Mononuclear cell (primary cell): ENCODE results near the gene GLT1D1. TPM values are rescaled to one million over a fixed set of nuclear protein-coding genes. Genes with fewer than 3 reads are reported as not detected.

ENCODE experiments used
- H3K27me3 ChIP-seq: 2 replicates; pipeline ENCODE4 v1.6.0; 2011; ENCODE audit warnings: low read length, control low read depth; ENCODE audit not compliant: insufficient read depth
- H3K4me1 ChIP-seq: 2 replicates; pipeline ENCODE4 v1.5.1; 2011; ENCODE audit warnings: mild to moderate bottlenecking, low read length, control low read depth; ENCODE audit not compliant: insufficient read depth
- H3K4me3 ChIP-seq: 2 replicates; pipeline ENCODE4 v1.5.1; 2011; ENCODE audit warnings: mild to moderate bottlenecking, low read length, moderate library complexity
- H3K9me3 ChIP-seq: 2 replicates; pipeline ENCODE4 v1.5.1; 2011; ENCODE audit warnings: low read depth, mild to moderate bottlenecking, control low read depth, low read length
- total RNA-seq: library from RNA; depleted of rRNA; stranded (reverse); fragments of >200 nt; gene quantifications from one replicate; pipeline ENCODE4 v1.2.3, GENCODE V29; 2012

The GLT1D1 gene
- total RNA-seq, 1 donor, result 9.8 TPM

GRCh38 chr12:128970941-128971340, 117.7 kb downstream of the GLT1D1 start:
- Histone ChIP-seq H3K9me3 (no peaks in the 10 kb centered on the region), H3K4me3 (no peak overlapping the region), H3K4me1 (no peaks in the 10 kb centered on the region), H3K27me3 (peaks cover 2% of the 10 kb centered on the region)

DNA sequence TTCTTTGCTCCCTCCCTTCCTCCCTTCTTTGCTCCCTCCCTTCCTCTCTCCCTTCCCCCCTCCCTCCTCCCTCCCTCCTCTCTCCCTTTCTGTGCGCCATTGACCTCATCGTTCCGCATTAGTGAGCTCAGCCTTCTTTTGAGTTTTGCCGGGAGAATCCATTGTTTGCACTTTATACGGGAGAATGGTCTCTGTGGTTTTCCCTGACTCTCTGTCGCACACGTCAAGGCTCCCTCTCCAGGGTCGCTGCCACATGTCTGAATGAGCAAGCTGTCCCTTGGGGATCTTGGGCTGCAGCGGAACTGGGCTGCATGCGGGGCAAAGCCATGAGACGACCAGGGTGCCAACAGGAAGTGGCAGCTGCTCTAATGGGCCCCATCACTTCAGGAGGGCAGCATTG, 118.5 kb downstream of the GLT1D1 start:
- Histone ChIP-seq H3K4me3 (no peak overlapping the region), H3K27me3 (peaks cover 2% of the 10 kb centered on the region), H3K9me3 (no peaks in the 10 kb centered on the region)

DNA sequence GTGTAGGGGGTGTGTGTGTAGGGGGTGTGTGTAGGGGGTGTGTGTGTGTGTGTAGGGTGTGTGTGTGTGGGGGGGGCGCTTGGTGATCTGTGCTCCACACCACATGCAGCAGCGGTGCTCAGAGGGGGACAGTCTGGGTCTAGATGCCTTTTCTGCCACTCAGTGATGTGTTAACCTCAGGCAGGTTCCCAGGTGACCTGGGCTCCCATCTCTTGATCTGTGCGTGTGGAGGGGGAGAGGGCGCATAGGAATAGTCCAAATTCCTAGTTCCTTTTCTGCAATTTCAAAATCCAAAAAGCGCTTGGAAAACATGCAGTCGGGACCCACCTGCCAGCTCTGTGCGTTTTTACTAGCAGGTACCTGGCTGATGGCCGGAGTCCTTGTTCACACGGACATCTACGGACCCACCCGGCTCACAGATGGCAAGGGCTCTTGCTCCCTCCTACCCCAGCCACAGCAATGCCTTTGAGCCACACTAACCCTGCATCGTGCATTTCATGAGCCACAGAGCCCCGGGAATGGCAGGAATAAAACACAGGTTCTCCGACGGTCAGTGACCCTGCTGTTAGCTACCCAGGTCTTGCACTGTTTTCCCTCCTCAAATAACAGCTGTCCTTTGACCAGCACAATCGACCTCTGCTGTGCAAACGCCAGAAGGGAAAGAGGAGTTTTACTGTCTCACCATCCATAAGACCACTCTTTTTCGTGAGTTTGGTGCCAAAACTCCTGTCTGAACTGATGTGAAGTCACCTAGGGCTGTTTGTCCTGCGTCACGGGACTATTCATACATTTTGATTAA, 120.8 kb downstream of the GLT1D1 start:
- H3K4me3 ChIP-seq, result no peak overlapping the region
- H3K4me1 ChIP-seq, result no peaks in the 10 kb centered on the region
- H3K27me3 ChIP-seq, result peaks cover 2% of the 10 kb centered on the region
- H3K9me3 ChIP-seq, result no peaks in the 10 kb centered on the region

More for the DNA sequence above, 118.5 kb downstream of the GLT1D1 start:
- no peaks in the 10 kb centered on the region for H3K4me1 ChIP-seq

- H3K4me3 ChIP-seq, result no peak overlapping the region
- peaks cover 2% of the 10 kb centered on the region for H3K27me3 ChIP-seq
- no peaks in the 10 kb centered on the region for H3K4me1 ChIP-seq
- no peaks in the 10 kb centered on the region for H3K9me3 ChIP-seq
These were observed 121.6 kb downstream of the GLT1D1 start for GRCh38 chr12:128974881-128975280.

DNA sequence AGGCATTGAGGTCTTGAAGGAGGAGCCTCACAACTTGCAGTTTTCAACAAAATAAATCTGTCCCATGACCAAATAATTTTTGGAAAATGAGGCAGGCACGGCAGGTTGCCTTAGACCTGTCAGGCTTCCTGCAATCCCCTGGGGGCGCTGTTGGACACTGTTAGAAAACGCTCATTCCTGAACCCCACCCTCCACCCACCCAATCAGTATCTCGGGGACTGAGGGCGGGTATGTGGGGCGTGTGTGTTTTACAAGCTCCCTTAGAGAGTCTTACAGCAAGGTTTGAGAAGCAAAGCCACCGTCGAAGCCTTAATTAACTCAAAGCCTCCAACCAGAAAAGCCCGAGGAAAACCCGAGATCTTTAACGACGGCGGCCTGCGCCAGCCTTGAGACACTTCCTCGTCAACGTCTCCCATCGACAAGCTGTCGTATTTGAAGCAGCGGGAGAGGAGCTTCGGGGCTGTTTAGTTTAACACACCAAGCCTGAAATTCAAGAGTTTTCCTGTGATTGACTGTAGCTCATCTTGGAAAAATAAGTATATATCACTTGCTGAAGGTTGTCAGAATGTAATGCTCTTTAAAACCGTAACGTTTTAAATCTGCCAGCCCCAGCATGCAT, 123.0 kb downstream of the GLT1D1 start:
- Histone ChIP-seq H3K9me3 (no peaks in the 10 kb centered on the region), H3K27me3 (peaks cover 2% of the 10 kb centered on the region), H3K4me3 (no peak overlapping the region), H3K4me1 (no peaks in the 10 kb centered on the region)

DNA sequence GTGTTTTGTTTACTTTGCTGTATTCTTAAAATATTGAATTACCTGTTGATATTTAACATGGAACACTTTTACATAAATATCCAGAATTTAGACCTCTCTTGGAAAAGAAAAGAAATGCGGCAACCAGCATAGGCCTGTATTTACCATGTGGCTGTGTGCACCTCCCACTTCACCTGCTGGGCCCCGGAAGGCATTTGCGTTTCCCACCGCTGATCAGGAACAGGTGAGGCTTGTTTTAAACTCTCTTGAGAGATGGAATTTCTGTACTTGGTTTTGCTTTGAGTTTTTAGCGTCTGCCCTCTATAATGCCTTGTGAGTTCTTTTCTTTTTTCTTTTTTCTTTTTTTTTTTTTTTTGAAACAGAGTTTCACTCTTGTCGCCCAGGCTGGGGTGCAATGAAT, 124.2 kb downstream of the GLT1D1 start:
- Histone ChIP-seq H3K4me3 (no peak overlapping the region), H3K9me3 (no peaks in the 10 kb centered on the region), H3K27me3 (peaks cover 2% of the 10 kb centered on the region), H3K4me1 (no peaks in the 10 kb centered on the region)

DNA sequence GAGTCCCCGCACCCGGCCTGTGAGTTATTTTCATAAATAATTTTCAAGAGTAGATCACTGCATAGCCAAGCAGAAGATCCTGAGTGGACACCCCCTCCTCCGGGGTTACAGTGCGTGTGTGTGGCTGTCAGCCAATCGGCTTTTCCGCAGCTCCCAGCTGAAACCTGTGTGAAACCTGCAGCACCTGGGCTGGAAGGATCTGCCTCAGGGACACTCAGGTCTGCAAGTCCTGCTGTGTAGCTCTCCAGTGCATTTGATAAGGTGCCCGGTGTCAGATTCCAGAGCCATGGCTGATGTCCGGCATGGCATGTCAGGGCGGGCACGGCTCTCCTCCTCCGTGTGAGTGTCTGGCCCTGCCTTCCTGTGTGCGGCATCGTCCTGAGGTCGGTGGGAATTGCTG, 124.8 kb downstream of the GLT1D1 start:
- Histone ChIP-seq H3K9me3 (no peaks in the 10 kb centered on the region), H3K4me3 (no peak overlapping the region), H3K27me3 (peaks cover 2% of the 10 kb centered on the region), H3K4me1 (no peaks in the 10 kb centered on the region)

DNA sequence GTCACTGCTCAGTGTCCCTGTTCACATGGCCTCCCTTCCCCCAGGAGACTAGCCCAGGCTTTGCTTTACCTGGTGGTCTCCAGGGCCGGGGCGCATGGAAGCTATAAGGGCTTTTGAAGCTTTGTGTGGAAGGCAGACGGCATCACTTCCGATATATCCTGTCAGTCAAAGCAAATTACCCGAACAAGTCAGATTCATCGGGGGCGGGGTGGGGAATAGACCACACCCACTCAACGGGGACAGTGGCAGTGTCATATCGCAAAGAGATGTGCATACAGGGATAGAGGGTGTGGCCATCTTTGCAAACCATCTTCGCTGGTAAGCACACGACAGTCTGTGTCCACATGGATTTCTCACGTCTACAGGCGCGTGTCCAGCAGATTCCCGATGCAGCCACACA, 127.3 kb downstream of the GLT1D1 start:
- no peaks in the 10 kb centered on the region for H3K9me3 ChIP-seq
- H3K4me3 ChIP-seq, result no peak overlapping the region
- no peaks in the 10 kb centered on the region for H3K4me1 ChIP-seq
- peaks cover 2% of the 10 kb centered on the region for H3K27me3 ChIP-seq

- no peak overlapping the region for H3K4me3 ChIP-seq
These were observed 128.8 kb downstream of the GLT1D1 start for GRCh38 chr12:128981971-128982533.

DNA sequence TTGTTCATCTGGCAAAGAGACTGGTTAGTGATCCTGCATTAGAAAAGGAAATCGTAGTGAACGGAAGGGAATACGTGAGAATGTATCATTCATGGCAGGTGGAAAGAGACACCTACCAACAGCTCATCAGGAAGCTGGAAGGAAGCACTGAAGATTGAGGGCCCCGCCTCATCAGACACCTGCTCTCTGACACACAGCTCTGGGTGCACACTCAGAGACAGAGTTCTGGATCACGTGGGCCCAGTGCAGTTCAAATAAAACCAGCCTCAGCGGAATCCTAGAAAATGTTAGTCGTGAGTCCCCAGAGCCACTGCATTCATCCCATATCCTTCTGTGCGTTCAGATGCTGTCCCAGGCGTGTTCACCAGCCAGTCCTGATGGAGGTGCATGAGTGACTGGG, 129.7 kb downstream of the GLT1D1 start:
- no peaks in the 10 kb centered on the region for H3K9me3 ChIP-seq
- no peaks in the 10 kb centered on the region for H3K4me1 ChIP-seq
- H3K27me3 ChIP-seq, result no peaks in the 10 kb centered on the region
- H3K4me3 ChIP-seq, result no peak overlapping the region

More at GRCh38 chr12:128981971-128982533, 128.8 kb downstream of the GLT1D1 start:
- H3K4me1 ChIP-seq, result no peaks in the 10 kb centered on the region
- no peaks in the 10 kb centered on the region for H3K9me3 ChIP-seq
- H3K27me3 ChIP-seq, result no peaks in the 10 kb centered on the region

- Histone ChIP-seq H3K27me3 (no peaks in the 10 kb centered on the region), H3K9me3 (no peaks in the 10 kb centered on the region), H3K4me3 (no peak overlapping the region), H3K4me1 (no peaks in the 10 kb centered on the region)
These were observed 130.1 kb downstream of the GLT1D1 start for GRCh38 chr12:128983371-128983770.

- no peaks in the 10 kb centered on the region for H3K27me3 ChIP-seq
- no peaks in the 10 kb centered on the region for H3K4me1 ChIP-seq
- no peaks in the 10 kb centered on the region for H3K9me3 ChIP-seq
- no peak overlapping the region for H3K4me3 ChIP-seq
These were observed 133.7 kb downstream of the GLT1D1 start for GRCh38 chr12:128986957-128987356.

- Histone ChIP-seq H3K27me3 (no peaks in the 10 kb centered on the region), H3K4me1 (no peaks in the 10 kb centered on the region), H3K4me3 (no peak overlapping the region), H3K9me3 (no peaks in the 10 kb centered on the region)
These were observed 136.0 kb downstream of the GLT1D1 start for GRCh38 chr12:128989287-128989686.

GRCh38 chr12:128991716-128992115, 138.4 kb downstream of the GLT1D1 start:
- Histone ChIP-seq H3K27me3 (no peaks in the 10 kb centered on the region), H3K4me1 (no peaks in the 10 kb centered on the region), H3K4me3 (no peak overlapping the region), H3K9me3 (no peaks in the 10 kb centered on the region)

GRCh38 chr12:128992116-128992515, 138.8 kb downstream of the GLT1D1 start:
- no peaks in the 10 kb centered on the region for H3K4me1 ChIP-seq
- H3K9me3 ChIP-seq, result no peaks in the 10 kb centered on the region
- H3K27me3 ChIP-seq, result no peaks in the 10 kb centered on the region
- no peak overlapping the region for H3K4me3 ChIP-seq
